Measurements from ENCODE around the gene KRT27. TPM values are rescaled to one million over a fixed set of nuclear protein-coding genes. Genes with fewer than 3 reads are reported as not detected.

KRT27 gene
- total RNA-seq, 1 donor from 2014 or later: not detected

GRCh38 chr17:40734018-40734417 is 48.3 kb downstream of the KRT27 start:
- Histone ChIP-seq H3K36me3 (no peaks in the 10 kb centered on the region), H3K27me3 (ENCODE audit: low read depth) (no peaks in the 10 kb centered on the region), H3K4me1 (no peaks in the 10 kb centered on the region), H3K9me3 (no peaks in the 10 kb centered on the region), H3K27ac (no peak overlapping the region), H3K4me3 (no peak overlapping the region)
- ATAC-seq (no peak), DNase-seq (no peak)
- no peak for TF ChIP-seq CTCF (IDR thresholded peaks at IDR 0.05)
- intact Hi-C loops (cut with DNase I): no loop called here

GRCh38 chr17:40730970-40731369 is 51.4 kb downstream of the KRT27 start:
- intact Hi-C loops (cut with DNase I): no loop called here

GRCh38 chr17:40727447-40728231 is 54.7 kb downstream of the KRT27 start:
- Histone ChIP-seq H3K4me1 (no peaks in the 10 kb centered on the region), H3K9me3 (no peaks in the 10 kb centered on the region), H3K36me3 (no peaks in the 10 kb centered on the region), H3K27ac (no peak overlapping the region), H3K27me3 (ENCODE audit: low read depth) (no peaks in the 10 kb centered on the region), H3K4me3 (no peak overlapping the region)
- intact Hi-C loops (cut with DNase I): no loop called here
- no peak for TF ChIP-seq CTCF (IDR thresholded peaks at IDR 0.05)
- DNase-seq: no peak
- ATAC-seq: peak in 1 of 2 donors; percentile 69

More at GRCh38 chr17:40730970-40731369, 51.4 kb downstream of the KRT27 start:
- no peak overlapping the region for H3K27ac ChIP-seq
- H3K27me3 ChIP-seq (ENCODE audit: low read depth): no peaks in the 10 kb centered on the region
- no peaks in the 10 kb centered on the region for H3K36me3 ChIP-seq
- DNase-seq (no peak), ATAC-seq (no peak)
- TF ChIP-seq CTCF (IDR thresholded peaks at IDR 0.05): no peak
- no peaks in the 10 kb centered on the region for H3K9me3 ChIP-seq
- H3K4me3 ChIP-seq: no peak overlapping the region
- no peaks in the 10 kb centered on the region for H3K4me1 ChIP-seq

GRCh38 chr17:40726919-40727318 is 55.4 kb downstream of the KRT27 start:
- no peak overlapping the region for H3K27ac ChIP-seq
- no peaks in the 10 kb centered on the region for H3K4me1 ChIP-seq
- H3K4me3 ChIP-seq: no peak overlapping the region
- ATAC-seq (peak in 1 of 2 donors; percentile 70), DNase-seq (no peak)
- no peaks in the 10 kb centered on the region for H3K9me3 ChIP-seq
- no peaks in the 10 kb centered on the region for H3K27me3 ChIP-seq (ENCODE audit: low read depth)
- intact Hi-C loops (cut with DNase I): no loop called here
- peak; percentile 41 for TF ChIP-seq CTCF (IDR thresholded peaks at IDR 0.05)
- no peaks in the 10 kb centered on the region for H3K36me3 ChIP-seq

Other genes starting within 250 kb of the KRT27 start
- 2.2 TPM for gene CCR7, start 217.1 kb downstream of the KRT27 start, total RNA-seq
- 83.6 TPM for gene SMARCE1, start 134.7 kb downstream of the KRT27 start, total RNA-seq
- 1.3 TPM for gene KRT222, start 117.4 kb downstream of the KRT27 start, total RNA-seq
- gene KRT24, start 78.8 kb downstream of the KRT27 start, total RNA-seq: not detected
- gene KRT25, start 27.2 kb downstream of the KRT27 start, total RNA-seq: not detected
- not detected for gene KRT26, start 10.3 kb downstream of the KRT27 start, total RNA-seq
- not detected for gene KRT28, start 17.4 kb upstream of the KRT27 start, total RNA-seq
- 31.7 TPM for gene KRT10, start 40.1 kb upstream of the KRT27 start, total RNA-seq
- not detected for gene KRT12, start 84.7 kb upstream of the KRT27 start, total RNA-seq
- not detected for gene KRT20, start 102.7 kb upstream of the KRT27 start, total RNA-seq
- gene KRT23, start 155.1 kb upstream of the KRT27 start, total RNA-seq: 1.9 TPM
- gene KRT39, start 184.4 kb upstream of the KRT27 start, total RNA-seq: 0.59 TPM
- 0.27 TPM for gene KRT40, start 201.8 kb upstream of the KRT27 start, total RNA-seq
- not detected for gene KRTAP3-3, start 211.6 kb upstream of the KRT27 start, total RNA-seq
- not detected for gene KRTAP3-2, start 217.4 kb upstream of the KRT27 start, total RNA-seq
- gene KRTAP3-1, start 226.6 kb upstream of the KRT27 start, total RNA-seq: not detected
- gene KRTAP1-5, start 244.7 kb upstream of the KRT27 start, total RNA-seq: not detected
- gene KRTAP1-4, start 247.6 kb upstream of the KRT27 start, total RNA-seq: not detected